Common myeloid progenitor, CD34-positive (primary cell): ENCODE measurements around the gene KRT34.

Source experiments
- CTCF ChIA-PET: fragments of 350-600 bp; sonication (Branson Sonifier 250); formaldehyde crosslinking; loops from one replicate; lab custom pipeline; 2021; ENCODE audit warnings: antibody characterized with exemption; lab: Charles Lee
- POLR2A ChIA-PET: fragments of 350-600 bp; sonication (Branson Sonifier 250); formaldehyde crosslinking; loops from one replicate; lab custom pipeline; 2021; ENCODE audit warnings: antibody characterized with exemption; lab: Charles Lee
- DNase-seq, 3 donors: peaks; one replicate each; pipeline versions ENCODE4 v3.0.0 to v3.0.0-alpha.2; 2013
- H3K27ac ChIP-seq, 2 experiments: 1 replicate in 1 of 2; 2 replicates in 1 of 2; pipeline ENCODE4 v1.7.0; 2013; ENCODE audit warnings: inconsistent platforms in 2 of 2, low read length in 2 of 2, mild to moderate bottlenecking in 2 of 2, low read depth in 1 of 2, moderate library complexity in 1 of 2; ENCODE audit not compliant: severe bottlenecking in 2 of 2, insufficient read depth in 1 of 2, poor library complexity in 1 of 2
- H3K27me3 ChIP-seq, 5 experiments: replicated peaks in 2 of 5; 1 replicate in 3 of 5; 2 replicates in 2 of 5; pipeline versions ENCODE4 v1.6.1 to v1.7.0; 2013; ENCODE audit warnings: low read length in 4 of 5, mild to moderate bottlenecking in 2 of 5, moderate library complexity in 2 of 5, inconsistent platforms in 1 of 5; ENCODE audit not compliant: insufficient read depth in 5 of 5, control insufficient read depth in 4 of 5
- H3K36me3 ChIP-seq, 4 experiments: 1 replicate in 2 of 4; 2 replicates in 2 of 4; pipeline versions ENCODE4 v1.6.1 to v1.7.0; 2013; ENCODE audit warnings: low read length in 3 of 4, control low read depth in 1 of 4, mild to moderate bottlenecking in 1 of 4; ENCODE audit not compliant: control insufficient read depth in 4 of 4, insufficient read depth in 4 of 4
- H3K4me1 ChIP-seq, 4 experiments: 1 replicate in 3 of 4; 2 replicates in 1 of 4; pipeline versions ENCODE4 v1.6.1 to v1.7.1; 2013; ENCODE audit warnings: low read length in 3 of 4, mild to moderate bottlenecking in 3 of 4, control low read depth in 1 of 4, inconsistent platforms in 1 of 4, moderate library complexity in 1 of 4; ENCODE audit not compliant: control insufficient read depth in 4 of 4, insufficient read depth in 4 of 4; ENCODE audit errors: control extremely low read depth in 1 of 4
- H3K4me3 ChIP-seq, 7 experiments: 1 replicate in 4 of 7; 2 replicates in 3 of 7; pipeline versions ENCODE4 v1.5.1 to v1.7.0; 2013; ENCODE audit warnings: mild to moderate bottlenecking in 7 of 7, low read length in 6 of 7, moderate library complexity in 6 of 7, inconsistent platforms in 2 of 7, low read depth in 2 of 7, control low read depth in 1 of 7; ENCODE audit not compliant: insufficient read depth in 4 of 7, control insufficient read depth in 1 of 7; ENCODE audit errors: extremely low read depth in 1 of 7
- H3K9me3 ChIP-seq, 5 experiments: 1 replicate in 4 of 5; 2 replicates in 1 of 5; pipeline versions ENCODE4 v1.6.1 to v1.7.1; 2013; ENCODE audit warnings: low read length in 4 of 5, mild to moderate bottlenecking in 2 of 5, inconsistent platforms in 1 of 5, low read depth in 1 of 5, moderate library complexity in 1 of 5; ENCODE audit not compliant: control insufficient read depth in 4 of 5, insufficient read depth in 2 of 5; ENCODE audit errors: control extremely low read depth in 1 of 5
- WGBS: methylation state at CpG from one replicate; pipeline ENCODE4 v1.1.5; 2013; ENCODE audit not compliant: insufficient coverage; 5-methylcytosine and 5-hydroxymethylcytosine counted together

Gene KRT34

GRCh38 chr17:41367426-41368075 is 14.6 kb downstream of the KRT34 start:
- H3K27me3 ChIP-seq = peaks cover 0 to 8% (median 2%) of the 10 kb centered on the region in 5 experiments
- H3K9me3 ChIP-seq = no peaks in the 10 kb centered on the region
- WGBS = 98% methylated on average over 7 of the region's 10 CpGs
- CTCF ChIA-PET = no interaction called here
- no peak overlapping the region for H3K27ac ChIP-seq
- no peaks in the 10 kb centered on the region for H3K36me3 ChIP-seq
- H3K4me1 ChIP-seq = no peaks in the 10 kb centered on the region
- H3K4me3 ChIP-seq = no peak overlapping the region
- DNase-seq = no peak
- POLR2A ChIA-PET = no interaction called here

DNA sequence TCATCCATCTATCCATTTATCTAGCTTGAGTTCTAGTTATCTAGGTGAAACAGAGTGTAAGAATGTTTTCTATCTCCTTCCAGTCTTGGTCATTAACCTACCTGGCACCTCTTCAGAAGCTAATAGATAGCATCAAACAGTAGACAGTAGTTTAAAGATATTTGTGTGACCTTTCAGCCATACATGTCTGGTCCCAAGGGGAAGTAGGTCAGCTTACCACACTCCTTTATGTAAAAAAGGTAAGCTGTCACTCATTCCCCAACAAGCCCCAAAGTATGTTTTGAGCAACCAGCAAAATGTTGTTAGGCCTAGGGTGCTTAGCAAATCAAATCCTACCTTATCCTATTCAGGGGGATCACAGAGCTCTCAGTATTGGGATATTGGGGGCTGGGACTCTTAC is 16.0 kb downstream of the KRT34 start:
- DNase-seq = no peak
- Histone ChIP-seq H3K9me3 (no peaks in the 10 kb centered on the region), H3K36me3 (no peaks in the 10 kb centered on the region), H3K27ac (no peak overlapping the region), H3K4me1 (no peaks in the 10 kb centered on the region), H3K27me3 (peaks cover 0 to 8% (median under 1%) of the 10 kb centered on the region in 5 experiments), H3K4me3 (no peak overlapping the region)
- CTCF ChIA-PET = no interaction called here
- POLR2A ChIA-PET = no interaction called here

DNA sequence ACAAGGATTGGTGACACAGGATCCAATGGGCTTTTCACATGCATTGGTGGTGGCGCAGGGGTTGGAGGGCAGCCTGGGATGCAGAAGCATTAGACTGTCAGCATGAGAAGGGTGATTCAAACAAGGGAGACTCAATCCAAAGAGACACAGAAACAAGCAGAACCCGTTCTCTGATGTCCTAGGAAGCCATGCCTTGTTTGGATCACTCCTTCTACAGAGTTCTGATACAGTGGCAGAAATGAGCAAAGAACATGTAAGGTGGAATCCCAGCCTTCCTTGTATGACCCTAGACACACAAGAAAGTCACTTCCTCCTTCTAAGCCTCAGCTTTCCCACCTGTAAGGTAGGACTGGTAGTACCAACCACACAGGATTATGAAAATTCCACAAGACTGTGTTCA is 18.2 kb downstream of the KRT34 start:
- Histone ChIP-seq H3K27ac (no peak overlapping the region), H3K27me3 (peaks cover 0 to 6% (median 2%) of the 10 kb centered on the region in 5 experiments), H3K9me3 (peaks cover 0 to 8% (median 0%) of the 10 kb centered on the region in 5 experiments), H3K36me3 (no peaks in the 10 kb centered on the region), H3K4me3 (no peak overlapping the region), H3K4me1 (no peaks in the 10 kb centered on the region)
- ChIA-PET POLR2A (no interaction called here), CTCF (no interaction called here)
- DNase-seq = no peak
- WGBS = 96% methylated on average over 2 of the region's 2 CpGs

DNA sequence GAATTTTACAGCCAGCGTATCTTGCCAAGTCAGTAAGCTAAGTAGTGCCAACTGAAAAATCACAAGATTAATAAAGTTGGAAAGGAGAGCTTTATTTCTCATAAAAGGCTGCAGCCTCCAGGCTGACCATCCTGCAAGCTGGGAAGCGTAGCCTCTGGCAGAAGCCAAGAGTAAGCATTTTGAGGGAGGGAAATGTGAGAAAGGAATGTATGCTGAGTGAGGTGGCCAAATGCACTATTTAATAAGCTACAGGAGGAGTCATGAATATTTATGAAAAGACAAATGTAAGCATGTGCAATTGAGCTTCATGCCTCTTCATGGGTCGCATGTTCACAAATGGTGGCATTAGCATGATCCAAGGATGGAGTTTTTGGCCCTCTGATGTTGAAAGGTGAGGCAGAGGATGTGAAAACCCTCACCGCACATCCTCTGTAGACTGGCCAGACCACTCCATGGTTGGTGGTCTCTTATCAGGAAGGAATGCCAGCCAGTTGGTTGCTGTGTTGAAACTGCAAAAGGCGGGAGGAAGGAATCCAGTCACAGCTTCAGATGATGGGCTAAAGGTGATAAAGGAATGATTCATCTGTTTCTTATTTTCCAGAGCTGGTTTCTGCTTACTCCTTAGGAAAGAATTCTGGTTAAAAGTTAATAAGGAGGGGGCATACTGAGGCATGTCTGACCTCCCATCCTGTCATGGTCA is 21.7 kb downstream of the KRT34 start:
- POLR2A ChIA-PET = no interaction called here
- CTCF ChIA-PET = no interaction called here

GRCh38 chr17:41354536-41354935 is 27.6 kb downstream of the KRT34 start:
- Histone ChIP-seq H3K4me1 (no peaks in the 10 kb centered on the region), H3K27ac (no peak overlapping the region), H3K36me3 (no peaks in the 10 kb centered on the region), H3K27me3 (peaks cover 0 to 6% (median 2%) of the 10 kb centered on the region in 5 experiments), H3K4me3 (no peak overlapping the region), H3K9me3 (peaks cover 0 to 2% (median 1%) of the 10 kb centered on the region in 5 experiments)
- 75% methylated on average over 1 of the region's 4 CpGs for WGBS
- POLR2A ChIA-PET = no interaction called here
- CTCF ChIA-PET = no interaction called here
- DNase-seq = peak in 2 of 3 donors; percentile 12 to 17

More for the DNA sequence above, 21.7 kb downstream of the KRT34 start:
- H3K27me3 ChIP-seq = peaks cover 2 to 9% (median 2%) of the 10 kb centered on the region in 5 experiments
- peaks cover 0 to 9% (median 2%) of the 10 kb centered on the region in 5 experiments for H3K9me3 ChIP-seq
- no peaks in the 10 kb centered on the region for H3K36me3 ChIP-seq
- no peak overlapping the region for H3K4me3 ChIP-seq
- 94% methylated on average over 4 of the region's 5 CpGs for WGBS
- H3K27ac ChIP-seq = no peak overlapping the region
- no peak for DNase-seq
- no peaks in the 10 kb centered on the region for H3K4me1 ChIP-seq

GRCh38 chr17:41352597-41353366 is 29.3 kb downstream of the KRT34 start:
- WGBS = 83% methylated on average over 1 of the region's 7 CpGs
- Histone ChIP-seq H3K4me1 (no peaks in the 10 kb centered on the region), H3K27ac (no peak overlapping the region), H3K27me3 (peaks cover 0 to 6% (median 3%) of the 10 kb centered on the region in 5 experiments), H3K4me3 (no peak overlapping the region), H3K9me3 (peaks cover 0 to 2% (median 0%) of the 10 kb centered on the region in 5 experiments), H3K36me3 (no peaks in the 10 kb centered on the region)
- ChIA-PET CTCF (no interaction called here), POLR2A (no interaction called here)
- DNase-seq = no peak

- Histone ChIP-seq H3K36me3 (no peaks in the 10 kb centered on the region), H3K4me1 (no peaks in the 10 kb centered on the region), H3K27me3 (peaks cover 0 to 3% (median 2%) of the 10 kb centered on the region in 5 experiments), H3K4me3 (no peak overlapping the region), H3K27ac (no peak overlapping the region), H3K9me3 (peaks cover 0 to 2% (median 0%) of the 10 kb centered on the region in 5 experiments)
- ChIA-PET CTCF (no interaction called here), POLR2A (no interaction called here)
- WGBS = no CpG with 5 or more reads among the region's 2 CpGs
- DNase-seq = no peak
These were observed 30.9 kb downstream of the KRT34 start for GRCh38 chr17:41351177-41351576.
